Loucy (cell line): ENCODE data around the gene SOWAHC.

Experiments
- H2AFZ ChIP-seq: fragments of 200-600 bp; sonication (generic); 2 replicates; pipeline ENCODE4 v1.6.0; 2016; ENCODE audit warnings: antibody characterized with exemption, mild to moderate bottlenecking, low read length, moderate library complexity
- H3F3A ChIP-seq: fragments of 200-600 bp; 2 replicates; pipeline ENCODE4 v1.6.0; 2016; ENCODE audit warnings: antibody characterized with exemption, low read depth, mild to moderate bottlenecking
- H3K27me3 ChIP-seq: fragments of 200-600 bp; sonication (generic); 2 replicates; pipeline ENCODE4 v1.6.1; 2014; ENCODE audit warnings: low read length, mild to moderate bottlenecking; ENCODE audit not compliant: insufficient read depth, poor library complexity, severe bottlenecking
- H3K36me3 ChIP-seq: fragments of 200-600 bp; sonication (generic); 2 replicates; pipeline ENCODE4 v1.6.1; 2016; ENCODE audit warnings: low read length; ENCODE audit not compliant: insufficient read depth
- H3K4me1 ChIP-seq: fragments of 200-600 bp; sonication (generic); 2 replicates; pipeline ENCODE4 v1.5.1; 2014; ENCODE audit warnings: low read length, mild to moderate bottlenecking; ENCODE audit not compliant: insufficient read depth, poor library complexity, severe bottlenecking
- H3K4me2 ChIP-seq: fragments of 200-600 bp; sonication (generic); 2 replicates; pipeline ENCODE4 v1.6.0; 2014; ENCODE audit warnings: antibody characterized with exemption, low read length, low read depth, mild to moderate bottlenecking; ENCODE audit not compliant: poor library complexity, severe bottlenecking
- H3K4me3 ChIP-seq: fragments of 200-600 bp; sonication (generic); 2 replicates; pipeline ENCODE4 v1.5.1; 2014; ENCODE audit warnings: low read length, mild to moderate bottlenecking, mixed read lengths; ENCODE audit not compliant: poor library complexity, severe bottlenecking
- H3K79me2 ChIP-seq: fragments of 200-600 bp; sonication (generic); 2 replicates; pipeline ENCODE4 v1.6.1; 2014; ENCODE audit warnings: low read length; ENCODE audit not compliant: insufficient read depth
- H3K9ac ChIP-seq: fragments of 200-600 bp; sonication (generic); 2 replicates; pipeline ENCODE4 v1.6.0; 2014; ENCODE audit warnings: mild to moderate bottlenecking, low read depth, low read length, moderate library complexity; ENCODE audit not compliant: poor library complexity, severe bottlenecking
- H3K9me2 ChIP-seq: fragments of 200-600 bp; sonication (generic); replicated peaks from 2 replicates; pipeline ENCODE4 v1.6.1; 2016; ENCODE audit warnings: low read depth, low read length, mixed read lengths
- H3K9me3 ChIP-seq: fragments of 200-600 bp; sonication (generic); 2 replicates; pipeline ENCODE4 v1.6.1; 2014; ENCODE audit warnings: mild to moderate bottlenecking, antibody characterized with exemption, low read length, low read depth; ENCODE audit not compliant: insufficient read depth
- H4K20me1 ChIP-seq: fragments of 200-600 bp; sonication (generic); 2 replicates; pipeline ENCODE4 v1.6.0; 2014; ENCODE audit warnings: antibody characterized with exemption, low read length, mild to moderate bottlenecking; ENCODE audit not compliant: insufficient read depth, poor library complexity, severe bottlenecking
- CTCF ChIP-seq: fragments of 200-600 bp; sonication (generic); conservative IDR thresholded peaks from 2 replicates; pipeline ENCODE4 v1.5.1; 2014; ENCODE audit warnings: mild to moderate bottlenecking, antibody characterized with exemption, low read length
- EZH2phosphoT487 ChIP-seq: fragments of 200-600 bp; IDR thresholded peaks from 2 replicates; pipeline ENCODE4 v1.6.1; 2018; ENCODE audit warnings: antibody characterized with exemption, mild to moderate bottlenecking, moderate library complexity, borderline replicate concordance

SOWAHC gene

DNA sequence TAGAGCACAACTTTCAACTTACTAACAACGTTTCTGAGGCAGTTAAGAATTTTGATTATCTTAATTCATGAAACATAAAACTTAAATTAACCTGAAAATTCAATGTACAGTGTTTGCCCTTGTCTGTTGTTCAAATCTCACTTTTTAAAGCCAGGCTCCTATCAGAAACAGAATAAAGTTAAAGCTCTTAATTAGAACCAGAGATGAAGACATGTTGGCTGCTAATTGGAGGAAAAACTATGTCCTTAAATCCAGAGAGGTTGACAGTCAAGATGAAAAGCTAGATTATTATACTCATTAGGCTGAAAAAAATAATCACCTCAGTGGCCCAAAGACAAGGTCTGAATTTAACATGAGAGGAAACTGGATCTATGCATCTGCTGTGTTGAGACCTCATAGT is 52.3 kb downstream of the SOWAHC start:
- Histone ChIP-seq H3K79me2 (no peaks in the 10 kb centered on the region), H2AFZ (no peak overlapping the region), H3F3A (no peaks in the 10 kb centered on the region), H3K4me1 (peaks cover 3% of the 10 kb centered on the region), H3K27me3 (no peaks in the 10 kb centered on the region), H3K36me3 (no peaks in the 10 kb centered on the region), H3K9ac (no peak overlapping the region), H3K9me2 (no peaks in the 10 kb centered on the region), H4K20me1 (no peaks in the 10 kb centered on the region), H3K4me3 (no peak overlapping the region), H3K9me3 (no peaks in the 10 kb centered on the region), H3K4me2 (no peak overlapping the region)
- TF ChIP-seq EZH2phosphoT487 (no peak), CTCF (no peak)
